ENCODE data around the gene ZNF709.
A peak's percentile ranks its signal among the peaks of the same experiment; 100 is the strongest.
"Not testable (repeated sequence)": the region's sequence is repeated elsewhere in the genome, so short reads cannot be mapped to it uniquely, and the experiment has no call there.

ZNF709 gene

GRCh38 chr19:12478234-12478941, 6.2 kb downstream of the ZNF709 start:
- H2BK15ac ChIP-seq (replicated peaks; ENCODE audit: low read depth) = no peak overlapping the region
- no CpG with 5 or more reads among the region's 5 CpGs for WGBS (ENCODE audit: extremely low coverage, insufficient coverage, low lambda C conversion rate)
- H4K8ac ChIP-seq (ENCODE audit: low read depth, low read length) = no peak overlapping the region
- no peak overlapping the region for H3K27ac ChIP-seq (ENCODE audit: low read depth, low read length)
- no peaks in the 10 kb centered on the region for H3K79me2 ChIP-seq (ENCODE audit: control insufficient read depth, insufficient read depth, low read length)
- H3K4me3 ChIP-seq (ENCODE audit: low read length) = no peak overlapping the region
- peaks cover 2% of the 10 kb centered on the region for H3K79me1 ChIP-seq (ENCODE audit: low read length)
- no peaks in the 10 kb centered on the region for H3K36me3 ChIP-seq (ENCODE audit: control insufficient read depth, insufficient read depth, low read length)
- no peak overlapping the region for H3K4ac ChIP-seq (ENCODE audit: low read depth, low read length)
- no peak overlapping the region for H4K5ac ChIP-seq (ENCODE audit: low read length)
- no peaks in the 10 kb centered on the region for H3K4me1 ChIP-seq (ENCODE audit: control insufficient read depth, low read depth, low read length)
- no peak overlapping the region for H2BK5ac ChIP-seq (ENCODE audit: low read length)
- H3K18ac ChIP-seq (ENCODE audit: low read length) = no peak overlapping the region
- H3K4me2 ChIP-seq (ENCODE audit: low read length) = no peak overlapping the region
- no peak overlapping the region for H2BK120ac ChIP-seq (ENCODE audit: low read depth, low read length)
- H3K27me3 ChIP-seq (ENCODE audit: insufficient read depth, low read length, poor library complexity) = no peaks in the 10 kb centered on the region
- no peak for DNase-seq
- H3K23ac ChIP-seq (ENCODE audit: low read length) = no peak overlapping the region
- H3K56ac ChIP-seq (ENCODE audit: low read length) = no peak overlapping the region
- H2AK5ac ChIP-seq (ENCODE audit: low read length) = no peak overlapping the region
- H3K9ac ChIP-seq (ENCODE audit: low read length) = no peak overlapping the region

- not testable (repeated sequence) for H2BK120ac ChIP-seq (ENCODE audit: low read depth, low read length); H3K79me1 ChIP-seq (ENCODE audit: low read length); H3K4ac ChIP-seq (ENCODE audit: low read depth, low read length); H3K4me2 ChIP-seq (ENCODE audit: low read length); H3K18ac ChIP-seq (ENCODE audit: low read length); H3K23ac ChIP-seq (ENCODE audit: low read length); DNase-seq; H3K79me2 ChIP-seq (ENCODE audit: control insufficient read depth, insufficient read depth, low read length); H4K5ac ChIP-seq (ENCODE audit: low read length); H2AK5ac ChIP-seq (ENCODE audit: low read length); H3K27me3 ChIP-seq (ENCODE audit: insufficient read depth, low read length, poor library complexity); H2BK5ac ChIP-seq (ENCODE audit: low read length); H4K8ac ChIP-seq (ENCODE audit: low read depth, low read length); H3K4me1 ChIP-seq (ENCODE audit: control insufficient read depth, low read depth, low read length); H3K27ac ChIP-seq (ENCODE audit: low read depth, low read length); H3K9ac ChIP-seq (ENCODE audit: low read length); H2BK15ac ChIP-seq (replicated peaks; ENCODE audit: low read depth); H3K56ac ChIP-seq (ENCODE audit: low read length); H3K4me3 ChIP-seq (ENCODE audit: low read length); H3K36me3 ChIP-seq (ENCODE audit: control insufficient read depth, insufficient read depth, low read length)
- WGBS (ENCODE audit: extremely low coverage, insufficient coverage, low lambda C conversion rate) = no CpG with 5 or more reads among the region's 33 CpGs
Measured at GRCh38 chr19:12467651-12468050, 17.0 kb downstream of the ZNF709 start.

GRCh38 chr19:12465211-12465610, 19.4 kb downstream of the ZNF709 start:
- Histone ChIP-seq H2BK15ac (replicated peaks; ENCODE audit: low read depth) (no peak overlapping the region), H3K79me2 (ENCODE audit: control insufficient read depth, insufficient read depth, low read length) (no peaks in the 10 kb centered on the region), H4K8ac (ENCODE audit: low read depth, low read length) (no peak overlapping the region), H4K5ac (ENCODE audit: low read length) (no peak overlapping the region), H3K4ac (ENCODE audit: low read depth, low read length) (no peak overlapping the region), H2BK120ac (ENCODE audit: low read depth, low read length) (no peak overlapping the region), H3K4me2 (ENCODE audit: low read length) (no peak overlapping the region), H2AK5ac (ENCODE audit: low read length) (no peak overlapping the region), H3K18ac (ENCODE audit: low read length) (no peak overlapping the region), H3K36me3 (ENCODE audit: control insufficient read depth, insufficient read depth, low read length) (no peaks in the 10 kb centered on the region), H2BK5ac (ENCODE audit: low read length) (no peak overlapping the region), H3K27ac (ENCODE audit: low read depth, low read length) (no peak overlapping the region), H3K56ac (ENCODE audit: low read length) (no peak overlapping the region), H3K4me1 (ENCODE audit: control insufficient read depth, low read depth, low read length) (no peaks in the 10 kb centered on the region), H3K9ac (ENCODE audit: low read length) (no peak overlapping the region), H3K23ac (ENCODE audit: low read length) (no peak overlapping the region), H3K27me3 (ENCODE audit: insufficient read depth, low read length, poor library complexity) (no peaks in the 10 kb centered on the region), H3K4me3 (ENCODE audit: low read length) (no peak overlapping the region), H3K79me1 (ENCODE audit: low read length) (no peaks in the 10 kb centered on the region)
- peak; percentile 16 for DNase-seq
- WGBS (ENCODE audit: extremely low coverage, insufficient coverage, low lambda C conversion rate) = no CpG with 5 or more reads among the region's 5 CpGs

- Histone ChIP-seq H3K4ac (ENCODE audit: low read depth, low read length) (no peak overlapping the region), H3K27ac (ENCODE audit: low read depth, low read length) (no peak overlapping the region), H3K4me2 (ENCODE audit: low read length) (no peak overlapping the region), H2AK5ac (ENCODE audit: low read length) (no peak overlapping the region), H4K8ac (ENCODE audit: low read depth, low read length) (no peak overlapping the region), H2BK5ac (ENCODE audit: low read length) (no peak overlapping the region), H2BK120ac (ENCODE audit: low read depth, low read length) (no peak overlapping the region), H3K18ac (ENCODE audit: low read length) (no peak overlapping the region), H3K79me1 (ENCODE audit: low read length) (no peaks in the 10 kb centered on the region), H4K5ac (ENCODE audit: low read length) (no peak overlapping the region), H2BK15ac (replicated peaks; ENCODE audit: low read depth) (no peak overlapping the region), H3K9ac (ENCODE audit: low read length) (no peak overlapping the region), H3K36me3 (ENCODE audit: control insufficient read depth, insufficient read depth, low read length) (no peaks in the 10 kb centered on the region), H3K56ac (ENCODE audit: low read length) (no peak overlapping the region), H3K4me3 (ENCODE audit: low read length) (no peak overlapping the region), H3K27me3 (ENCODE audit: insufficient read depth, low read length, poor library complexity) (no peaks in the 10 kb centered on the region), H3K79me2 (ENCODE audit: control insufficient read depth, insufficient read depth, low read length) (no peaks in the 10 kb centered on the region), H3K23ac (ENCODE audit: low read length) (no peak overlapping the region), H3K4me1 (ENCODE audit: control insufficient read depth, low read depth, low read length) (no peaks in the 10 kb centered on the region)
- no CpG with 5 or more reads among the region's 3 CpGs for WGBS (ENCODE audit: extremely low coverage, insufficient coverage, low lambda C conversion rate)
- DNase-seq = no peak
Measured at GRCh38 chr19:12464769-12465168, 19.8 kb downstream of the ZNF709 start.

GRCh38 chr19:12464139-12464538, 20.5 kb downstream of the ZNF709 start:
- not testable (repeated sequence) for H3K9ac ChIP-seq (ENCODE audit: low read length); H2BK5ac ChIP-seq (ENCODE audit: low read length); H2BK120ac ChIP-seq (ENCODE audit: low read depth, low read length); H3K18ac ChIP-seq (ENCODE audit: low read length); DNase-seq; H3K27me3 ChIP-seq (ENCODE audit: insufficient read depth, low read length, poor library complexity); H2BK15ac ChIP-seq (replicated peaks; ENCODE audit: low read depth); H4K8ac ChIP-seq (ENCODE audit: low read depth, low read length); H3K4ac ChIP-seq (ENCODE audit: low read depth, low read length); H3K79me1 ChIP-seq (ENCODE audit: low read length); H3K36me3 ChIP-seq (ENCODE audit: control insufficient read depth, insufficient read depth, low read length); H3K23ac ChIP-seq (ENCODE audit: low read length); H3K27ac ChIP-seq (ENCODE audit: low read depth, low read length); H4K5ac ChIP-seq (ENCODE audit: low read length); H3K56ac ChIP-seq (ENCODE audit: low read length); H3K79me2 ChIP-seq (ENCODE audit: control insufficient read depth, insufficient read depth, low read length); H3K4me1 ChIP-seq (ENCODE audit: control insufficient read depth, low read depth, low read length); H3K4me2 ChIP-seq (ENCODE audit: low read length); H2AK5ac ChIP-seq (ENCODE audit: low read length)
- no CpG with 5 or more reads among the region's 6 CpGs for WGBS (ENCODE audit: extremely low coverage, insufficient coverage, low lambda C conversion rate)
- H3K4me3 ChIP-seq (ENCODE audit: low read length) = peak overlapping the region; percentile 20

- DNase-seq = no peak
- Histone ChIP-seq H3K23ac (ENCODE audit: low read length) (no peak overlapping the region), H3K4me3 (ENCODE audit: low read length) (no peak overlapping the region), H2BK15ac (replicated peaks; ENCODE audit: low read depth) (no peak overlapping the region), H3K18ac (ENCODE audit: low read length) (no peak overlapping the region), H2BK120ac (ENCODE audit: low read depth, low read length) (no peak overlapping the region), H2BK5ac (ENCODE audit: low read length) (no peak overlapping the region), H3K79me2 (ENCODE audit: control insufficient read depth, insufficient read depth, low read length) (no peaks in the 10 kb centered on the region), H4K8ac (ENCODE audit: low read depth, low read length) (no peak overlapping the region), H3K36me3 (ENCODE audit: control insufficient read depth, insufficient read depth, low read length) (no peaks in the 10 kb centered on the region), H3K4me2 (ENCODE audit: low read length) (no peak overlapping the region), H2AK5ac (ENCODE audit: low read length) (no peak overlapping the region), H3K27ac (ENCODE audit: low read depth, low read length) (no peak overlapping the region), H3K4me1 (ENCODE audit: control insufficient read depth, low read depth, low read length) (no peaks in the 10 kb centered on the region), H3K79me1 (ENCODE audit: low read length) (no peaks in the 10 kb centered on the region), H4K5ac (ENCODE audit: low read length) (no peak overlapping the region), H3K9ac (ENCODE audit: low read length) (no peak overlapping the region), H3K27me3 (ENCODE audit: insufficient read depth, low read length, poor library complexity) (no peaks in the 10 kb centered on the region), H3K4ac (ENCODE audit: low read depth, low read length) (no peak overlapping the region), H3K56ac (ENCODE audit: low read length) (no peak overlapping the region)
- WGBS (ENCODE audit: extremely low coverage, insufficient coverage, low lambda C conversion rate) = no CpG with 5 or more reads among the region's 6 CpGs
Measured at GRCh38 chr19:12453495-12453894, 31.1 kb downstream of the ZNF709 start.
